Testis (tissue), 2 donors: Measurements from ENCODE around the gene MAP1LC3B.

ENCODE experiments used
- CTCF ChIP-seq, 3 experiments: fragments of 450-650 bp in 2 of 3; fragments of 200-600 bp in 1 of 3; sonication (generic) in 1 of 3; IDR thresholded peaks; one replicate each; pipeline ENCODE4 v1.5.1; 2016 to 2019; ENCODE audit warnings: antibody characterized with exemption in 3 of 3, mild to moderate bottlenecking in 2 of 3, moderate library complexity in 1 of 3
- POLR2A ChIP-seq: fragments of 450-650 bp; IDR thresholded peaks from one replicate; pipeline ENCODE4 v1.6.1; 2017; ENCODE audit warnings: antibody characterized with exemption, mild to moderate bottlenecking, moderate library complexity

DNA sequence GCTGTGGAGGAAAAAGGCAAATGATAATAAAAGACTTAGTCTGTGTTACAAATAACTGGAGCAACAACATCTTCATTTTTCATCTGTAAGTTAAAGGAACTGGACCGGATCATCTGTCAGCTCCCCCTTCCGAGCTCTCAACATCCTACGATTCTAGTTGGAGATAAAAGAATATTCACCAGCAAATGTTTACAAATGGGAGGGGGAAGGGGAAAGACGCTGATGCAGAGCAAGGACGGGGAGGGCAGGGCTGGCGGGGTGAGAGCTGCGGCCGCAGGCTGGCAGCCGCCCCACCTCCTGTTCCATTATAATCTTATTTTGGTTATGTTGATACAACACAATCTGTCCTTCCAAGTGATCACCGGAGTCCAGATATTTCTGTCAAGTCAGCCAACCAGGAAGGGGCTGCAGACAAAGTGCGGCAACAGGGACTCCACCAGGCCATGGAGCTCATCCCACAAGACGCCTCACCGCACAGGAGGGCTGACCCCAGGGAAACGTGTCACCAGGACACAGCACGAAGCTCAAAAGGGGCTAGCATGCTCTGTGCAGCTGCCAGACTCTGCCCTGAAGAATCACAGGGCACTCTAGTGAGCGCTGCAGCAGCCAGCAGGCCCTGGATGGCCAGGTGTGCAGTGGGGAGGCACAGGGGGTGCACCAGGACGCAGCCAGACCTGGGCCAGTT lies 28.2 kb upstream of the MAP1LC3B start:
- TF ChIP-seq POLR2A (no peak), CTCF (IDR thresholded peaks at IDR 0.05) (no peak)
